ENCODE results near the gene EVL.
A peak's percentile ranks its signal among the peaks of the same experiment; 100 is the strongest.

Gene EVL

GRCh38 chr14:100088226-100088625 lies 23.0 kb downstream of the EVL start:
- no peak for DNase-seq

GRCh38 chr14:100091386-100091785 lies 26.2 kb downstream of the EVL start:
- DNase-seq, result no peak

DNA sequence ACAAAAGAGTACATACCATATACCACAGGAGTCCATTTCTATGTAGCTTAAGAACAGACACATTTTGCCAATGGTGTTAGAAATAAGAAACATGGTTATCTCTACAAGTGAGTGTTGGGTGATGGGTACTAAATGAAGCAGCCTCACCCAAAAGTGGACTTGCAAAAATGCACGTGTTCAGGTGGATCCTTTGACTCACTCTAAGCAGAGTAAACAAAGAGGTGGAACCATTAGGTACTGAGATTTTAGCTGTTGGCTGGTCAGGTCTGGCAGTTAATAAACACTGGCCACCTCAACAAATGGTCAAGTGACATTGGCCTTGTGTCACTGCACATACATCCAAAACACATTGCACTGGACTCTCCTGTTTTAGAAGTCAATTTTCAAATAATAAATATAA lies 27.6 kb downstream of the EVL start:
- no peak for DNase-seq

- DNase-seq, result no peak
Observed at GRCh38 chr14:100093319-100093718, 28.1 kb downstream of the EVL start.

DNA sequence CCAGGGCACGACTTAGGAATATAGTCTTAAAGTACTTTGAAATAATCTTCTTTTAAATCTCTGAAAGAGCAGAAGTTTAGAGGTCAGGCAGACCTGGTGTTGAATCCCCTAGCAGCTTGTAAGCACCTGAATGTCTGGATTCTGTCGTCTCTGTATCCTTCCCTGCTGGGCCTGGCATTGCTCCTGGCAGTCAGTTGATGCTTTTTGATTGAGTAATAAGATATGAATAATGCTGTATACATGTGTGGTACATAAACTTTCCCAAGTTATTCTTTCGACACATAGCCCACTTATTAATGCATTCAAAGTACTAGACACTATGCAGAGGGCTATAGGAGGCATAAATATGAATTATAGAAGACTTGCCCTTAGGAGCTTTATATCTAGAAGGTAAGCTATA lies 31.4 kb downstream of the EVL start:
- DNase-seq, result no peak

GRCh38 chr14:100098171-100098570 lies 32.9 kb downstream of the EVL start:
- no peak for DNase-seq

DNA sequence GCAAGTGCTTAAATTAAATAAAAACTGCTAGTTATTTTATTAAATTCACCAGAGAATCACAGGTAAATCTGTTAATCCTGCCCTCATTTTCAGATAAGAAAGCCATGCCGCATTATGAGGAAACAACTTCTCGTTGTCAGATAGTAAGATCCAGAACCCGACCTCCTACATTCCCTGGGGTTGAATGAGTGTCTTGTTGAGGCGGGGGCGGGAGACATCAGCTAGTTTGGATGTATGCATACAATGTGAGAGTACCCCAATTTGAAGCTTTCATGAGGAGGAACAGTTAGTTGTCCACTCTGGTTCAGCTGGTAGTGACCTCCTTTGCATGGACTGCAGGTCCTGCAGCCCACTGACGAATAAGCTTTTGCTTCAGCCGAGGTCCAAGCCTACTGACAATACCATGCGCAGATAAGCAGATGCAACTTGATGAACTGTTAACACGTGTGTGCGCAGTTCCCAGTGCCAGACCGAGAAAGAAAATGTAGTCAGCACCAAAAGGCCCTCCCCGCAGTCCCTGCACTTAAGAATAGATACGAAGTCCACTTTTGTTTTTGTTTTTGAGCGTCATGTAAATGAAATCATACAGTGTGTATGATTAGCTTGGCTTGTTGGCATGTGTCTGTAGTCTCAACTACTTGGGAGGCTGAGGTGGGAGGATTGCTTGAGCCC lies 34.9 kb downstream of the EVL start:
- no peak for DNase-seq

- no peak for DNase-seq
Observed at GRCh38 chr14:100102156-100102785, 37.0 kb downstream of the EVL start.

GRCh38 chr14:100103250-100104005 lies 38.2 kb downstream of the EVL start:
- DNase-seq, result no peak

DNA sequence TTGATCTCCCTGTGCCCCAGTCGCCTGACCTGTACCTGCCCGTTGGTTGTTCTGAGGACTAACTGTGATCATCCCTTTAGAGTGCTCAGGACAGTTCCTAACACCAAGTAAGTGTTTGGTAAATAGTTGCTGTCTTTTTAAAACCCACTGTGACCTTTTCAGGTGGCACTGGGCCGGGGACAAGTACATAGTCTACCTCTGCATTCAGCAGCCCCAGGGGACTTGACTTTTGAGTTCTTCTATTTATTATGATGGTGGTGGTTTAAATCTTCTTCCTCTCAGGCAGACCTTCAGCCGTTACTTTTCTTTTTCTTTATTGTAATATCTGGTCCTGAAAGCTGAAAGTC lies 38.8 kb downstream of the EVL start:
- no peak for DNase-seq

DNA sequence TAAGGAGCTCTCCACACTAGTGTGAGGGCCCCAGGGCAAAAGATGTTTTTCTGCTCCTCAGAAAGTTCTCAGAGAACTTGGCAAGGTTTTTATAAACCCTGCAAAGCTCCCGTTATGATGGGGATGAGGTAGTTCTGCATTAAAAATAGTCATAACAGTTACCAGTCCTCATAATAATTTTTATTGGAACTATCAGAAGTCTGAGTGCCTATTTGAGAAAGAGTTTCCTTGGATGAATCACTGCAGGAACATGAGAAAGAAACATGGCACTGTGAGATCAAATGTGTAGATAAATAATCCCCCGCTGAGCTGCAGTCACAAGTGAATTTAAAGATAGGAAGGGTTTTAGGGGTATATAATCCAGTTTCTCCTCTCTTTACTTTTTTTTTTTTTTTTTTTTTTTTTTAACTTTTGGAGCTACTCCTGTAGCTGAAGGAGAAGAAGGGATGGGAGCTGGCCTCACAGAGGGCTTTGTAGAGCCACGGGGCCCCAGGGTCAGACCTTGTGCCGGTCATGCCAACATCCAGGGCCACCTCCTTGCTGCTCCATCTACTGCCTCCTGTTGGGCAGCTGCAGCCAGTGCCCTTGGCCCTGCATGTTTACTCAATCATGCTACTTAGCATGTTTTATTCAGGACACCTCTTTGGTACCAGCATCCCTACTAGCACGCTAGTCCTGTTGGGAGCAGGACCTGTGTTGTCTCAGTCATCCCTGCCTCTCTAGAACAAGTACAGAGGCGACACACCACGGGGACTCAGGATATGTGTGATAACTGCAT lies 39.5 kb downstream of the EVL start:
- no peak for DNase-seq

- no peak for DNase-seq
Observed at GRCh38 chr14:100105357-100106169, 40.3 kb downstream of the EVL start.

DNA sequence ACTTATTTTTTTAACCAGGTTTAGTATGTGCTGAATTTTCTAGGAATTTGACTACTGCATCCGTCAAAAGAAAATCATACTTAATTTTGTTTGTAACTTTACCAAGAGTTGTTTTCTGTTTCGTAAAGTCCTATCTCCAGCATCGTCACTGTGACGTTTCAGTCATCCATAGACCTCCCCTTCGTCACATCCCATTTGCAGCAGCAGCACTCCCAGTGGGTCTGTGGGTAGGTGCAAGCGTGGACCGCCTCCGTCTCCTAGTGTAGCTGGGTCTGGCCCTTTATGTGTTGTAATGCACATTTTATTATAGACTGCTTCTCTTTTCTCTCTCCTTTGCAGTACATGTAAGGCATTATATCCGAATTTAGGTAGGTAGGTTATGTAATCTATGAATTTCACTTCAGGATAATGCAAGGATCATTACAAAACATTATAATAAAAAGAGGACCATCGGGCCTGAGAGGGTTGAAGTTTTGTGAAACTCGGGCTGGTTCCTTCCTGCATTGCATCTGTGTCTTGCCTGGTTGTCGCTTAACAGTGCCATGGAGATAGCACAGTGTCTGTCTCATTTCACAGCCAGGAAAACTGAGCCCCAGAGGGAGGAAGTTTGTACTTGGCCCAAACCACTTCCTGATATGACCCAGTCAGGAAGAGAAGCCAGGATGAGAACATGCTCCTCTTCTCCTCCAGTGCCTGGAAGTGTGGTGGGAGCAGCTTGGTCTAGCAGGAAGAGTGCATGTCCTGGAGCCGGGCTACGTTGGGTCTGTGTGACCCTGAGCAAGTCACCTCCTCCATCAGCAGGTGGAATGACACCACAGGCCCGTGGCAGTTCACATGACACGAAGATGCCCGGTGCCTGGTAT lies 41.3 kb downstream of the EVL start:
- no peak for DNase-seq

DNA sequence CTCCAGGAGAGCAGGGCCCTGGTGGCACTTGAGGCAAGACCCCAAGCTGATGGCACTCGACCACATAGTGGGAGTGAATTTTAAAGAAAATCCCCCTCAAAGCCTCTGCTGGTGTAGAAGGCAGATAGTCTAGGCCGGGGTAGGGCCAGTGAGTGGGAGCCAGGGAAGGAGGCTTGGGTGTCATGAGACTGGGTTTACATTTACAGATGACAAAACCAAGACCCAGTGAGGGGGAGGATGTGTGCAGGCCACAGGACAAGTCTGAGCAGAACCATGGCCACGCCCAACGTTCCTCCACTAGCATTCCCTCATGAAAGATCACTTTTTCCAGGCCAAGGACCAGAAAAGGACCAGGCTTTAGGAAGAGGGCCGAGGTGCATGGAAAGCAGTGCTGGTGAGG lies 42.0 kb downstream of the EVL start:
- no peak for DNase-seq

GRCh38 chr14:100108042-100108825 lies 43.0 kb downstream of the EVL start:
- peak; percentile 52 for DNase-seq

GRCh38 chr14:100108840-100109593 lies 43.8 kb downstream of the EVL start:
- DNase-seq, result no peak

DNA sequence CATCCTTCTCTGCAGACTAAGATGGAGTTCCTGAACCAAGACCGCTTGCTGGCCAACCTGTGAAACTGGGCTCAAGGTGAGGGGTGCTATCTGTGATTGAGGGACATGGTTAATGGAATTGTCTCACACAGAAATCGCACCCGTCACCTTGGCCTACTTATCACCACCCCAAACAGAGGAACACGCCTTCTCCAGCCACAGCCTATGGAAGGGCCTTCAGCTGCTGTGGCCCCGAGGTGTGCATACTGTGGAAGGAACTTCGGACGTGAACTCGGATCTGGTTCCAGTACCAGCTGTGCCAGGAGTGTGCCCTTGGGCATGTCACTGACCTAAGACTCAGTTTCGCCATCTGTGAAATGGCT lies 44.4 kb downstream of the EVL start:
- no peak for DNase-seq

GRCh38 chr14:100110816-100111215 lies 45.6 kb downstream of the EVL start:
- DNase-seq, result no peak

- DNase-seq, result no peak
Observed at GRCh38 chr14:100111931-100112704, 46.9 kb downstream of the EVL start.
